Renal pelvis (tissue), 4 donors: ENCODE measurements around the gene CYP2A6. TPM values are rescaled to one million over a fixed set of nuclear protein-coding genes. Genes with fewer than 3 reads are reported as not detected.
A peak's percentile ranks its signal among the peaks of the same experiment; 100 is the strongest.
"Not testable (repeated sequence)": the region's sequence is repeated elsewhere in the genome, so short reads cannot be mapped to it uniquely, and the experiment has no call there.

Experiments
- DNase-seq: peaks from one replicate; pipeline ENCODE4 v3.0.0-alpha.2; 2013
- polyA plus RNA-seq, 3 donors: library from polyadenylated mRNA; unstranded; fragments of 120-200 nt; gene quantifications; one replicate each; pipeline ENCODE4 v1.2.1, GENCODE V29; 2013; ENCODE audit not compliant: insufficient read length in 3 of 3

CYP2A6 gene
- polyA plus RNA-seq, 3 donors: 0.14 to 0.57 TPM; not detected in 1

DNA sequence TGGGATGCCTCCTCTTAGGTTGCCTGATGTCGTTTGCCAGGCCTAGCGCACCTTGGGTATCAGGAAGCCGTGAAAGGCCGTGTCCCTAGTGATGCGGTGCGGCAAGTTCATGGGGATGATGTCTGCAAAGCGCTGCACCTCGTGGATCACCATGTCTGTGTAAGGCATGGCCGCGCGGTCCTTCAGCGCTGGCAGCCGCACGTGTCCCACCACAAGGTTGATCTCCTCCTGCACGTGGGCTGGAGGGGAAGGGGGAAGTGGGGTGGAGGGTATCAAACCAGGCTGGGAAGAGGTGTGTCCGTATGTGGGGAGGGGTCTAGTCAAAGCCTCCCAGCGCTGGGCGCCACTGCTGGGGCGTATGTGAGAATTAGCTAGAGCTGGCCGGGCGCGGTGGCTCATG, 28.1 kb downstream of the CYP2A6 start:
- DNase-seq: no peak

GRCh38 chr19:40819479-40820234, 30.6 kb downstream of the CYP2A6 start:
- DNase-seq: not testable (repeated sequence)

- DNase-seq: not testable (repeated sequence)
These were observed 31.5 kb downstream of the CYP2A6 start for GRCh38 chr19:40818480-40819399.

DNA sequence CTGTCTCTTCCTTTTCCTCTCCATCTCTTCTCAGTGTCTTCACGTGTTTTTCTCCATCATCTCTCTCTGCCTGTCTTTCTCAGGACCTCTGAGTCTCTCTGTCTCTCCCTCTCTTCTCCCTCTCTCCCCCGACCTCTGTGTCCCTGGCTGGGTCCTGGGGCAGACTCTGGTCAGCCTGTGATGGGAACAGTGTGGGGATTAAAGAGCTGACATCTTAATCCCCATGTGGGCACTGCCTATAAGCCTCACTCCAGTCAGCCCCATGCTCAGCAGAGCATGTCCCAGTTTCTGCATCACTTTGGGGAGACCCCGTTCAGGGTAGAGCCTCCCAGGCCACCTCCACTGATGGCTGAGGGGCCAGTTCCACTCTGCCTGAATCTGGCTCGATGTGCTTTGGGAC, 35.0 kb downstream of the CYP2A6 start:
- no peak for DNase-seq

- no peak for DNase-seq
These were observed 37.1 kb downstream of the CYP2A6 start for GRCh38 chr19:40813182-40813581.

GRCh38 chr19:40812571-40812970, 37.7 kb downstream of the CYP2A6 start:
- DNase-seq: not testable (repeated sequence)

DNA sequence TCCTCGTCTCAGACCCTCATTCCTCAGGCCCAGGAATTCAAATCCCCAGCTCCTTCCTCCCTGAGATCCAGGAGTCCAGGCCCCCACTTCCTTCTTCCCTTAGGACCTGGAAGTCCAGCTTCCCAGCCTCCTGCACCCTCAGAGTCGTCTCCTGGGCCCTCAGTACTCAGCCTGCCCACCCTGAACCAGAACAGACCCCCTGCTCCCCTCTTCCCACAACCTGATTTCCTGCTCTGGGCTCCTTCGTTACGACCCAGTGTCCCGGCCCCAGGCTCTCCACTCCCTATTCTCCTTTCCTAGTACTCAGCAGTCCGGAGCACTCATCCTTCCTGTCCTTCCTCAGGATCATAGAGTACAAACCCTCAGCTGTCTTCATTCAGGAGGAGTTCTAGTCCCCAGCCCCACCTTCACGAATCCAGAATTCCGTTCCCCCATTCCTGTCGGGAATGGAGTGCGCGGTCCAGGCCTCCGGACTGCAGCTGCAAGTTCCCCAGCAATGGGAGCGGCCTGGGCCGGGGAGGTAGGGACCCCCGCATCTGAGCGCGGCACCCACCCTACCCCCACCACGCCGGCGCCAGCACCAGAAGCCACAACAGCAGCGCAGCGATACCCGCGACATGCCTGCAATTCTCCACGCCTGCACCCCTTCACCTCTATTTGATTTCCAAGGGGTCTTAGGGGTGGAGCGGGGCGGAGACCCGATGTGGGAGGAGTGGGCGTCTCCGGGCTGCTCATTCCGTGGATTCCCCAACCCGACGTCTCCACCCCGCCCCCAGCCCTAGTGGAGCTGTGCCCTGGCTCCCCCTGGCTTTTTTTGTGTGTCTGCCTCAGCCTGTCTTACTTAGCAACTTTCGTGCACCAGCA, 38.5 kb downstream of the CYP2A6 start:
- DNase-seq: no peak

DNA sequence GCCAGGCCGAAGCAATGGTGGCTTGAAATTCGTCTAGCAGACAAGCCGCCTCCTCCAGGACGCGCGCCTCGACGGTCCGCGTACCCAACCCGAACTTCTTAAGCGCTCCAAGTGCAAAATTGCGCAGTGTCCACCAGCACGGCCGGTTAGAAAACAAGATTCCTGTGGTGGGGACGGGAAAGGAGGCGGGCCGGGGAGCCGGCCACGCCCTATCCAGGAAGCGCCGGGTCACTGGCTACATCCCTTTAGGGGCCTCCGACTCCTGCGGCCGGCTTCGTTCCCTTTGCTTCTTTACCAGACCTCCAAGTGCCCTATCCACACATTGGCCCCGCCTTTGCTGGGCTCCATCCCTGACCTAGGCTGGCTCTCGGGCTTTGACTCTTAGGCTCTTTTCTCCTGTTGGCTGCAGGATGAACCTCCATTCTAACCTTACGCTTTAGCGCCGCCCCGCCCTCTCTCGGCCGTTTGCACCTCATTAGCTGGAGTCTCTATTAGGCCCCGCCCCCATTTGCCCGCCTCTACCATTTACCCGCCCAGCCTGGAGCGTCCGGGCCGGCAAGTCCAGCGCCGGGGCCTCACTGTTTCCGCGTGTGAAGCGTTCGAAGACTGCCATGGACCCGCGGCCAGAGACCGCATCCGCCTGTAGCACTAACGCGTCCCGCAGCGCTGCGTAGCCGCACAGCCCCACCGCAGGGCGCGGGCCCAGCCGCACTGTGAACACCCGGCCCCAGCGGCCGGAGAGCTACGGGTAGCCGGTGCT, 39.4 kb downstream of the CYP2A6 start:
- DNase-seq: peak; percentile 65

GRCh38 chr19:40810160-40810559, 40.1 kb downstream of the CYP2A6 start:
- DNase-seq: no peak

DNA sequence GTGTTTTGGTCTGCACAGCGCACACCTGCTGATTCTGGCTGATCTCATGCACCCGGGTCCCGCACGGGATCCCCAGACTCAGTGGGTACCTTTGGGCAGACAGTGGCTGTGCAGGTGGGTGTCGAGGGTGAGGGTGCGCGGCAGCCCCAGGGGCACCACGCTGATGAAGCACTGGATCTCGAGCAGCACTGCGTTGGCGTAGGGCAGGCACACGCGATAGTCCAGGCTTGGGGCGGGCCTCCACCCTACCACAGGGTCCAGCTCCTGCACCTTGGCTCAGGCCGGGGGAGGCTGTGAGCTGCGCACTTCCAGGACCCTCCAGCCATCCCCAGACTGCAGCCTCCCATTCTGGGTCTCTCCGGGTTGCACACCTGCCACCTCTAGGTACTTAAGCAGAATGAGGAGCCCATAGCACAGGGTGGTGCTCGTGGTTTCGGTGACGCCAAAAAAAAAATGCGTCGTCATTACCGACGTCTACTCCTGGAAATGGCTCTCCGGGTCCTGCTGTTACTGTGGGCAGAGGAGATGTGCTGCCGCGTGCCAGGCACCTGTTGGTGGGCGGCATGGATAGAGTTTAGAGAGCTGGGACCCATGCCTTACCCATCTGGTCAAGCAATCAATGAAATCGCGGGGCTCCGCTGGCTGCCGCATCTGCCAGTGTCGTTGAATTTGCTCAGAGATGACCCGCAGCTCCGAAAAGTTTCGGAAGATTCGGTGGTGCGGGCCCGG, 40.7 kb downstream of the CYP2A6 start:
- DNase-seq: no peak

DNA sequence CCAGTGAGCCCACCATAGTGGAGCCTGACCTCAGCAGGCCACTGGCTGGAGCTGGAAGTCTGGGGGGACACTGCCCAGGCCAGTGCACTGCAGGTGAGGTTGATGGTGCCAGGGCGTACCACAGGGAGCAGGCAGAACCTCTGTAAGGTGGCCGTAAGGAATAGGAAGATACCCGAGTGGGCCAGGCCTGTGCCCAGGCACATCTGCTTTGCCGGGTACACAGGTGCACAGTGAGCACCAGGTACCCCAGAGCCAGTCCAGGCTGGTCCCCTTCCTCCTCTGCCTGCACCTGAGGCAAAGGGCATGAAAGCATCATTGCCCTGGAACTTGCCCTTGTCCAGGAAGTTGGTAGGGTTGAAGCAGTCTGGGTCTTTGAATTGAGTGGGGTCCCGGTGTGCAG, 41.8 kb downstream of the CYP2A6 start:
- DNase-seq: no peak

DNA sequence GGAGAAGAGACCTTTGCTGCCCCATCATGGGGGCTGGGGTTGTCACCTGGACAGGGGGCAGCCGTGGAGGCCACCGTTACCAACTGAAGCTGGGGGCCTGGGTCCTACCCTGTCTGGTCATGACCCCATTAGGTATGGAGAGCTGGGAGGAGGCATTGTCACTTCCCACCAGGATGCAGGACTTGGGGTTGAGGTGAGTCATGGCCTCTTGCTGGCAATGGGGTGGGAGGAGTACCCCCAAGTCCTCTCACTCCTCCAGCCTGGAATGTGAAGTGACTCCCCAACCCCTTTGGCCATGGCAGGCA, 42.3 kb downstream of the CYP2A6 start:
- DNase-seq: no peak

- no peak for DNase-seq
These were observed 42.9 kb downstream of the CYP2A6 start for GRCh38 chr19:40807147-40808020.

DNA sequence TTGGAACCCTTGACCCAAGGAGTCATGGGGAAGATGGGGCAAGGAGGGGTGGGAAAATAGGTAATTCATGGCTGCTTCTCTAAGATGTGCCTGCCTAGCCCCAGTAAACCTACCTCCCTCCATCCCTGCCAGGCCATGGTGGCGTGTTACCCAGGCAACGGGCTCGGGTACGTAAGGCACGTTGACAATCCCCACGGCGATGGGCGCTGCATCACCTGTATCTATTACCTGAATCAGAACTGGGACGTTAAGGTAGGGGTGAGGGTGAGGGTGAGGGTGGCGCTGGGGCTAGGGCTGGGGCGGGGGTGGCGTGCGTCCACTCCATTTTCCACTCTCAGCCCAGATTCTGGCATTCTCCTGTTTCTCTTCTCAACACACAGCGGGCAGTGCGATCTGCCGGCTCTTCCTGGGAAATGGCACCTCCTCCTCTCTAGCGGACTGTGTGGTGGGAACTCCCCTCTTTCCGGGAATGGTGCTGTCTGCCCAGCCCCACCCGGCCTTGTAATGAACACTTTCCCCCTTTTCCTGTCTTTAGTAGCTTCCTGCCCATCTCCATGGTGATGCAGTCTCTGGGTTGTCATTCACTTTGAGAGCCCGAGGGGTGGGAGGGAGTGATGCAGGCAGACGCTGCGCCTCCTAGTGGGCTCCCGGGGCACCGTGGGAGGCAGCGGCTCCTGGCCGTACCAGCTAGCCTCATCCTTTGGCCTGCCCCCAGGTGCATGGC, 43.7 kb downstream of the CYP2A6 start:
- DNase-seq: peak; percentile 96

DNA sequence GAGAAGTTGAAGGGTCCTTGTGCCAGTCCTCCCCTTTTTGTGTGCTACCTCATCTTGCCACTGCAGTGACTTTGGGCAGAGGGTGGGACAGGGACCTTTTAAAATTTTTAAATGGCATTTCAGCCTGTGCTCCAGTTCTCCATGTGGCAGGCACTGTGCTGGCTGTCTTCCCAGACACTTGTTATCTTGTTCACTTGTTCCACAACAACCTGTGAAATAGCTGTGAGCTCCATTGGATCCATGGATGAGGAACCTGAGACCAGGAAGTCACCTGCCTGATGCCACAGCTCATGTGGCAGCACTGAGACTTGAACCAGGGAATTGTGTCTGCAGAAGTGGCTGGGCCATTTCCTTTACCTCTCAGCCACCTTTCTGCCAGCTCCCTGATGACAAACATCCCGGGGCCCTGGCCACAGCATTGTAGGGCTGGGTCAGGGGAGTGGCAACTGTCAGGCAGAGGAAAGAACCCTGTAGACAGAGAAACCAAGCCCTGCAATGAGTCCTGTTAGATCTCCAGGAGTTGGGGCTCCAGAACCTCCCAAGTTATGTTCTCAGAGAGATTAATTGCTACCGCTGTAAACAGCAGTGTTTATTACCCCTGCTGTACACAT, 44.9 kb downstream of the CYP2A6 start:
- no peak for DNase-seq

DNA sequence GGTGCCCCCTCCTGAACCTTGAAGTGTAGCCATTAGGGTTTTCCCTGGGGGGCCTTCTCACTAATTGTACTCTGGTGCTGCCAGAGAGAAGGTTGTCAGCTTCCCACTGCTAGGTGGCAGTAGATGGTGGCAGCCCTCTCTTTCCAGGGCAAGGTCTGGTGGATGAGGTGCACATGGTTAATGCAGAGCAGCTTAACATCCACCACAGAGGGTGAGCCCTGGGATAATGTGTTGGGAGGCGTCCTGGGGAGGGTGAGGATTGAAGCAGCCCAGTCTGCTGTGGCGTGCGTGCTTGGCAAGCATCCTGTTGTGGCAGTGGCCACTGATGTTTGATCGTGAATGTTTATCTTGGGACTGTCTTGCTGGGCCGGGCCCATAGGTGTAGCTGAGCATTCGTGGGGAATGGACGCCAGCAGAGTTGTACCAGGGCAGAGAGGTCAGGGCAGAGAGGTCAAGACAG, 45.4 kb downstream of the CYP2A6 start:
- DNase-seq: no peak

GRCh38 chr19:40803857-40804782, 46.1 kb downstream of the CYP2A6 start:
- no peak for DNase-seq
